ENCODE data around the gene CAPN15. TPM values are rescaled to one million over a fixed set of nuclear protein-coding genes. Genes with fewer than 3 reads are reported as not detected.

CAPN15 gene
- total and polyA plus RNA-seq, 9 of the 15 experiments (the other 6 are each of a cell fraction or from before 2014, with no cell fraction given): 0.62 to 111 (median 14.2) TPM

- TF ChIP-seq SFPQ (IDR thresholded peaks at IDR 0.05; ENCODE audit: low read depth, low read length) (no peak), SIN3A (IDR thresholded peaks at IDR 0.05; ENCODE audit: borderline replicate concordance in 2 of 2, control insufficient read depth in 1 of 2, low read depth in 2 of 2, low read length in 2 of 2) (peak in 1 of 2 experiments; percentile 32; a peak in 1 of 4 replicates), ZBTB26 (CRISPR knock-in tag; IDR thresholded peaks at IDR 0.05) (no peak), MBD1 (CRISPR knock-in tag; IDR thresholded peaks at IDR 0.05) (no peak), NKRF (IDR thresholded peaks at IDR 0.05; ENCODE audit: borderline replicate concordance) (no peak), HDAC6 (IDR thresholded peaks at IDR 0.05; ENCODE audit: low read depth, low read length) (no peak), SMARCA4 (IDR thresholded peaks at IDR 0.05) (0 out of 2 replicates have a peak, but pooled peaks have one; percentile 4), HNRNPH1 (optimal IDR thresholded peaks at IDR 0.05; ENCODE audit: low read depth, low read length) (no peak), TFAP4 (CRISPR knock-in tag; IDR thresholded peaks at IDR 0.05; ENCODE audit: borderline replicate concordance) (peak; percentile 51; the same call in 1 of the 2 replicates), PKNOX1 (IDR thresholded peaks at IDR 0.05) (peak; percentile 33; the same call in 1 of the 2 replicates), ZNF778 (CRISPR knock-in tag; IDR thresholded peaks at IDR 0.05) (no peak), SMAD4 (CRISPR knock-in tag; conservative IDR thresholded peaks at IDR 0.05) (peak; percentile 26; the same call in 1 of the 2 replicates), ZSCAN29 (IDR thresholded peaks at IDR 0.05) (no peak), ZNF134 (CRISPR knock-in tag; conservative IDR thresholded peaks at IDR 0.05) (no peak), MYBL2 (IDR thresholded peaks at IDR 0.05; ENCODE audit: low read depth) (no peak), MYBL2 (CRISPR knock-in tag; IDR thresholded peaks at IDR 0.05; ENCODE audit: borderline replicate concordance) (no peak), ELF2 (CRISPR knock-in tag; IDR thresholded peaks at IDR 0.05) (0 out of 2 replicates have a peak, but pooled peaks have one; percentile 36), CBFA2T3 (IDR thresholded peaks at IDR 0.05) (no peak)
Measured at GRCh38 chr16:529012-529575, 1.6 kb downstream of the CAPN15 start (continued).

Data from K562 (cell line).